Measurements from ENCODE around the gene RBCK1. TPM values are rescaled to one million over a fixed set of nuclear protein-coding genes. Genes with fewer than 3 reads are reported as not detected.
A peak's percentile ranks its signal among the peaks of the same experiment; 100 is the strongest.

Gene RBCK1
- total and polyA plus RNA-seq, 12 donors = 55.2 to 339 (median 128) TPM

DNA sequence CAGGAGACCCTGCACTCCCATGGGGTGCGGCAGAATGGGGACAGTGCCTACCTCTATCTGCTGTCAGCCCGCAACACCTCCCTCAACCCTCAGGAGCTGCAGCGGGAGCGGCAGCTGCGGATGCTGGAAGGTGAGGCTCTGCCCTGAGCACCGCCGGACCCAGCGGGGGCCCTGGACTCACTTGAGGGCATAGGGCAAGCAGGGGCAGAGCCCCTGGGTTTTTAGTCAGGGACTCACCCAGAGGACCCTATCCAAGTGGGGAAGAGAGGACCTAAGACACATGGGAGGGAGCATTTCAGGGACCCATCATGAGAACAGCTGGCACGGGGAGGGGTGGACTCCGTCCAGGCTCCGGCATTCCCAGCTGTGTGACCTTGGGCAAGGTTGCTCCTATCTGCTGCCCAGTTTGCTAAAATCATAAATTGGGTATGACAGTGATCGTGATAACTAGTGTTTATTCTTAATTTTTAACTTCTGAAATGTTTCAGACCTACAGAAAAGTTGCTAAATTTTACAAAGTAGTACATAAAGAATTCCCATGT, 9.8 kb downstream of the RBCK1 start:
- Histone ChIP-seq H3K36me3 (replicated peaks in 1 of 2) (peaks cover 0 to 39% of the 10 kb centered on the region in 2 donors), H3K9me3 (replicated peaks in 1 of 3) (no peaks in the 10 kb centered on the region), H3K27me3 (no peaks in the 10 kb centered on the region), H3K4me3 (no peak overlapping the region), H3K4me1 (replicated peaks in 1 of 2) (peaks cover 11 to 26% of the 10 kb centered on the region in 2 donors), H3K27ac (peak overlapping the region in 4 of 5 donors; percentile 48 to 73 (median 64))
- WGBS, 4 donors = 44 to 71% (median 48%) methylated on average over 4 to 12 of the region's 12 CpGs
- peak; percentile 56 to 86 (median 85) for DNase-seq
- intact Hi-C loops (cut with DNase I) = no loop called here
- no peak for TF ChIP-seq POLR2A (IDR thresholded peaks at IDR 0.05)
- TF ChIP-seq CTCF (IDR thresholded peaks at IDR 0.05) = no peak

DNA sequence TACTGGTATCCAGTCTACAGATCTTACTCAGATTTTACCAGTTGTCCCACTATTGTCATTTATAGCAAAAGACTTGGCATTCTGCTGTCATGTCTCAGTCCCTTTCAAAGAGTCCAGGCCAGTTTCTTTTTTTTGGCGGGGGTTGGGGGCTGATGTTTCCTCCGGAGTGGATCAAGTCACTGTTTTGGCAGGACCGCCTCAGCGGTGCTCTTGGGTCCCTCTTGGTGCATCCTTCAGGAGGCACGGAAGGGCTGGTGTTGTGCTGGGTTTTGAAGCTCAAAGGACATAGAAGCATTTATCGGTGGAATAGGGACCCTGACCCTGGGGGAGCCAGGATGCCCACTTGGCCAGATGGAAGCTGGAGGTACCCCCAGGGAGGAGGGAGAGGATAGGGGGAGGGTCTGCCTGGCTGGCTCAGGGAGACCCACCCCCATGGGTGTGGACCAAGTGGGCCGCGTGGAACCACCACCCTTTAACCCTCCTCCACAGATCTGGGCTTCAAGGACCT, 10.8 kb downstream of the RBCK1 start:
- H3K4me3 ChIP-seq = no peak overlapping the region
- no peaks in the 10 kb centered on the region for H3K9me3 ChIP-seq (replicated peaks in 1 of 3)
- H3K27ac ChIP-seq = no peak overlapping the region
- H3K27me3 ChIP-seq = no peaks in the 10 kb centered on the region
- 85 to 91% (median 88%) methylated on average over 4 to 8 of the region's 8 CpGs for WGBS, 4 donors
- TF ChIP-seq CTCF (IDR thresholded peaks at IDR 0.05) (no peak), POLR2A (IDR thresholded peaks at IDR 0.05) (no peak)
- intact Hi-C loops (cut with DNase I) = no loop called here
- peaks cover 11 to 26% of the 10 kb centered on the region in 2 donors for H3K4me1 ChIP-seq (replicated peaks in 1 of 2)
- peaks cover 0 to 49% of the 10 kb centered on the region in 2 donors for H3K36me3 ChIP-seq (replicated peaks in 1 of 2)
- no peak for DNase-seq

- H3K27ac ChIP-seq = no peak overlapping the region
- WGBS, 4 donors = 89 to 97% (median 92%) methylated on average over 9 to 32 of the region's 32 CpGs
- H3K36me3 ChIP-seq (replicated peaks in 1 of 2) = peaks cover 0 to 52% of the 10 kb centered on the region in 2 donors
- no peaks in the 10 kb centered on the region for H3K9me3 ChIP-seq (replicated peaks in 1 of 3)
- TF ChIP-seq CTCF (IDR thresholded peaks at IDR 0.05) = no peak
- TF ChIP-seq POLR2A (IDR thresholded peaks at IDR 0.05) = no peak
- DNase-seq = no peak
- H3K27me3 ChIP-seq = no peaks in the 10 kb centered on the region
- H3K4me3 ChIP-seq = no peak overlapping the region
- intact Hi-C loops (cut with DNase I) = no loop called here
- H3K4me1 ChIP-seq (replicated peaks in 1 of 2) = peaks cover 11 to 26% of the 10 kb centered on the region in 2 donors
Measured at GRCh38 chr20:419556-420165, 11.6 kb downstream of the RBCK1 start.

DNA sequence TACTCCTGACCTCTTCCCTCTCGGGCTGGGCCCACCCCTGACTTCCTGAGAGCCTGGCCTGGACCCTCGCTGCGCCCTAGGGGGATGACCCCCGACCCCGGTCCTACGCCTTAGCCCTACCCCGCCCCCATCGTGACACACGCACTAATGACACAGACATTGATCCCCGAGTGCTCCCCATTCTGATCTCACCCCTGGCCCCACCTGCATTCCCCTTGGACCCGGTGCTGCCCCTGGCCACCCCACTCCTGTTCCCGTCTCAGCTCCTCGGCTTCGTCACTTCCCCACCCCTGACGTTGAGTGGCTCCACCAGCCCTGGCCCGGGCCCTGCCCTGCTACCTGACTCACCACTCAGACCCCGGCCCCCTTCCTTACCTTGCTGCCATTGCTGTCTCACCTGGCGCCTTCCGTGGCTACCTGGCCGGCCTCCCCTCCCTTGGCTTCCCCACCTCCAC, 12.1 kb downstream of the RBCK1 start:
- no peaks in the 10 kb centered on the region for H3K27me3 ChIP-seq
- peaks cover 0 to 52% of the 10 kb centered on the region in 2 donors for H3K36me3 ChIP-seq (replicated peaks in 1 of 2)
- no peak overlapping the region for H3K4me3 ChIP-seq
- no peaks in the 10 kb centered on the region for H3K9me3 ChIP-seq (replicated peaks in 1 of 3)
- H3K27ac ChIP-seq = no peak overlapping the region
- no peak for TF ChIP-seq CTCF (IDR thresholded peaks at IDR 0.05)
- no peak for TF ChIP-seq POLR2A (IDR thresholded peaks at IDR 0.05)
- intact Hi-C loops (cut with DNase I) = no loop called here
- no peak for DNase-seq
- WGBS, 4 donors = 92 to 96% (median 95%) methylated on average over 19 to 20 of the region's 20 CpGs
- peaks cover 11 to 23% of the 10 kb centered on the region in 2 donors for H3K4me1 ChIP-seq (replicated peaks in 1 of 2)

Data from adrenal gland (tissue), 12 donors.